ENCODE data around the gene OTP.

Gene OTP

GRCh38 chr5:77644371-77645157 is 6.1 kb upstream of the OTP start:
- no peak for TF ChIP-seq CTCF (conservative IDR thresholded peaks at IDR 0.05; ENCODE audit: low read depth, low read length)
- H3K4me3 ChIP-seq (ENCODE audit: low read length), result no peak overlapping the region
- no peak for DNase-seq (ENCODE audit: low read depth)

DNA sequence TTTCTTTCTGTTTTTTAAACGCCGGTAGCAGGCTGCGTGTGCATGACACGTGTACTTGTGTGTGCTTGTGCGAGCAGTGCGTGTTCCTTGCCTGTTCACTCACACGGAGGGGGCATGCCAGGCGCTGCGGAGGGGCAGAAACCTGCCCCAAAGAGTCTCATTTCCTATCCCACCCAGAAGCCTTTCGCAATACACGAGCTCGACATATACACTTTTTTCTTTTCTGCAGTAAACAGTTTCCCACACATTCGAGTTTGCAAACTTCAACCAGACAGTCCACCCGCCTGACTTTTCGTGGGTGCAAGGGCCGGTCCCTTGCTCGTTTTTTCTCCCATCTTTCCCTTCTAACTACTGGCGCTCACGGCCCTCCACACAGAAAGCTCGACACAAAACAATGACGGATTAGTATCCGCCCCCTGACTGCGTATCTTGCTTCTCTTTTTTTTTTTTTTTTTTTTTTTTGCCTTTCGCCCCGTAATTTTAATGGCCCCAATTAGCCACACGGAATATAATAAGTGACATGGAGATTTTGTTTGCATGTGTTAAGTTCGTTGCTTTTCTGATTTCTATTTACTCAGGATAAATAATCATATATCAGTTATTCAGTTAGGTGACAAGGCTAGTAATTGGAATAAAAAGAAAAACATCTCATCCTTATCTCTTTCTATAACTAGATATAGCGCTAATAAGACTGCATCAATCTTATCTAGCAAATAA is 5.3 kb upstream of the OTP start:
- H3K4me3 ChIP-seq (ENCODE audit: low read length), result no peak overlapping the region
- no peak for TF ChIP-seq CTCF (conservative IDR thresholded peaks at IDR 0.05; ENCODE audit: low read depth, low read length)
- no peak for DNase-seq (ENCODE audit: low read depth)

- no peak for TF ChIP-seq CTCF (conservative IDR thresholded peaks at IDR 0.05; ENCODE audit: low read depth, low read length)
- DNase-seq (ENCODE audit: low read depth), result no peak
- no peak overlapping the region for H3K4me3 ChIP-seq (ENCODE audit: low read length)
Observed at GRCh38 chr5:77642738-77643653, 4.5 kb upstream of the OTP start.

GRCh38 chr5:77641963-77642737 is 3.6 kb upstream of the OTP start:
- DNase-seq (ENCODE audit: low read depth), result no peak
- no peak overlapping the region for H3K4me3 ChIP-seq (ENCODE audit: low read length)
- no peak for TF ChIP-seq CTCF (conservative IDR thresholded peaks at IDR 0.05; ENCODE audit: low read depth, low read length)

GRCh38 chr5:77641397-77641943 is 3.0 kb upstream of the OTP start:
- no peak overlapping the region for H3K4me3 ChIP-seq (ENCODE audit: low read length)
- no peak for TF ChIP-seq CTCF (conservative IDR thresholded peaks at IDR 0.05; ENCODE audit: low read depth, low read length)
- no peak for DNase-seq (ENCODE audit: low read depth)

Measured in retinal pigment epithelial cell (primary cell).